Thymus (tissue), 11 donors: ENCODE measurements around the gene BIRC3. TPM values are rescaled to one million over a fixed set of nuclear protein-coding genes. Genes with fewer than 3 reads are reported as not detected.
A peak's percentile ranks its signal among the peaks of the same experiment; 100 is the strongest.

Experiments
- DNase-seq, 9 donors: peaks; one replicate each; pipeline ENCODE4 v3.0.0-alpha.2; 2013; ENCODE audit warnings: low spot score in 9 of 9, low read depth in 6 of 9, missing footprints in 1 of 9
- H3K27ac ChIP-seq, 2 donors: one replicate each; pipeline ENCODE4 v1.5.1; 2013; ENCODE audit warnings: control low read depth in 1 of 2, low read depth in 1 of 2, low read length in 1 of 2, mild to moderate bottlenecking in 1 of 2, moderate library complexity in 1 of 2
- H3K27me3 ChIP-seq, 2 donors: one replicate each; pipeline ENCODE4 v1.5.1; 2013; ENCODE audit warnings: low read length in 1 of 2; ENCODE audit not compliant: control insufficient read depth in 2 of 2, insufficient read depth in 1 of 2
- H3K36me3 ChIP-seq, 2 donors: one replicate each; pipeline ENCODE4 v1.5.1; 2013; ENCODE audit warnings: low read length in 1 of 2, mild to moderate bottlenecking in 1 of 2, moderate library complexity in 1 of 2; ENCODE audit not compliant: control insufficient read depth in 2 of 2, insufficient read depth in 2 of 2
- H3K4me1 ChIP-seq, 2 donors: one replicate each; pipeline ENCODE4 v1.5.1; 2013; ENCODE audit warnings: low read length in 2 of 2; ENCODE audit not compliant: control insufficient read depth in 2 of 2, insufficient read depth in 2 of 2
- H3K4me3 ChIP-seq, 2 donors: one replicate each; pipeline ENCODE4 v1.5.1; 2013; ENCODE audit warnings: low read length in 2 of 2, control low read depth in 1 of 2, mild to moderate bottlenecking in 1 of 2
- H3K9me3 ChIP-seq, 2 donors: one replicate each; pipeline ENCODE4 v1.5.1; 2013; ENCODE audit warnings: low read length in 1 of 2, mild to moderate bottlenecking in 1 of 2; ENCODE audit not compliant: control insufficient read depth in 2 of 2, insufficient read depth in 1 of 2
- WGBS: extraction: QIAGEN DNeasy Blood & Tissue Kit; methylation state at CpG from one replicate; pipeline ENCODE4 v1.1.7; 2013; 5-methylcytosine and 5-hydroxymethylcytosine counted together
- polyA plus RNA-seq: library from polyadenylated mRNA; stranded (reverse); fragments of 200-250 nt; gene quantifications from one replicate; pipeline ENCODE4 v1.2.3, GENCODE V29; 2013
- total RNA-seq: library from RNA; stranded (reverse); fragments of 120-200 nt; gene quantifications from one replicate; pipeline ENCODE4 v1.2.4, GENCODE V29; 2013
- donor health status: healthy.

The BIRC3 gene
- total and polyA plus RNA-seq, 2 donors: 63.6 to 73.7 TPM

- Histone ChIP-seq H3K27me3 (no peaks in the 10 kb centered on the region), H3K4me3 (no peak overlapping the region), H3K27ac (peak overlapping the region; percentile 5 to 75), H3K36me3 (no peaks in the 10 kb centered on the region), H3K9me3 (no peaks in the 10 kb centered on the region), H3K4me1 (peaks cover 27 to 47% of the 10 kb centered on the region in 2 donors)
- peak in 1 of 9 donors; percentile 23 for DNase-seq
- 73% methylated on average over 4 of the region's 4 CpGs for WGBS
These were observed 859 bp upstream of the BIRC3 start for GRCh38 chr11:102316346-102316904.

- peak overlapping the region; percentile 61 to 71 for H3K4me3 ChIP-seq
- WGBS: 29% methylated on average over 7 of the region's 7 CpGs
- no peaks in the 10 kb centered on the region for H3K27me3 ChIP-seq
- no peaks in the 10 kb centered on the region for H3K36me3 ChIP-seq
- DNase-seq: no peak
- peak overlapping the region; percentile 82 to 92 for H3K27ac ChIP-seq
- peaks cover 29 to 48% of the 10 kb centered on the region in 2 donors for H3K4me1 ChIP-seq
- H3K9me3 ChIP-seq: no peaks in the 10 kb centered on the region
These were observed 452 bp downstream of the BIRC3 start for GRCh38 chr11:102317768-102318103.

- 82% methylated on average over 1 of the region's 1 CpG for WGBS
- DNase-seq: peak in 1 of 9 donors; percentile 41
- peaks cover 26 to 43% of the 10 kb centered on the region in 2 donors for H3K4me1 ChIP-seq
These were observed 1.2 kb downstream of the BIRC3 start for GRCh38 chr11:102318469-102318868.

GRCh38 chr11:102319544-102319943 lies 2.3 kb downstream of the BIRC3 start:
- 86% methylated on average over 2 of the region's 2 CpGs for WGBS
- H3K27ac ChIP-seq: peak overlapping the region; percentile 8 to 64
- no peaks in the 10 kb centered on the region for H3K27me3 ChIP-seq
- H3K4me1 ChIP-seq: peaks cover 26 to 38% of the 10 kb centered on the region in 2 donors
- H3K9me3 ChIP-seq: no peaks in the 10 kb centered on the region
- DNase-seq: no peak
- no peaks in the 10 kb centered on the region for H3K36me3 ChIP-seq
- peak overlapping the region; percentile 7 to 42 for H3K4me3 ChIP-seq

More at GRCh38 chr11:102318469-102318868, 1.2 kb downstream of the BIRC3 start:
- H3K9me3 ChIP-seq: no peaks in the 10 kb centered on the region
- peak overlapping the region; percentile 46 to 58 for H3K27ac ChIP-seq
- no peaks in the 10 kb centered on the region for H3K36me3 ChIP-seq
- H3K4me3 ChIP-seq: peak overlapping the region; percentile 61 to 71
- H3K27me3 ChIP-seq: no peaks in the 10 kb centered on the region

GRCh38 chr11:102320188-102320587 lies 2.9 kb downstream of the BIRC3 start:
- Histone ChIP-seq H3K4me1 (peaks cover 26 to 38% of the 10 kb centered on the region in 2 donors), H3K27me3 (no peaks in the 10 kb centered on the region), H3K4me3 (peak overlapping the region in 1 of 2 donors; percentile 34), H3K9me3 (no peaks in the 10 kb centered on the region), H3K36me3 (no peaks in the 10 kb centered on the region), H3K27ac (peak overlapping the region; percentile 43 to 76)
- peak in 1 of 9 donors; percentile 40 for DNase-seq

- Histone ChIP-seq H3K36me3 (no peaks in the 10 kb centered on the region), H3K4me1 (peaks cover 26 to 38% of the 10 kb centered on the region in 2 donors), H3K4me3 (peak overlapping the region in 1 of 2 donors; percentile 34)
These were observed 3.4 kb downstream of the BIRC3 start for GRCh38 chr11:102320679-102321078.

GRCh38 chr11:102322560-102322959 lies 5.3 kb downstream of the BIRC3 start:
- 5% methylated on average over 2 of the region's 2 CpGs for WGBS
- peak in 1 of 9 donors; percentile 72 for DNase-seq
- peak overlapping the region; percentile 8 to 54 for H3K27ac ChIP-seq
- no peaks in the 10 kb centered on the region for H3K9me3 ChIP-seq
- no peaks in the 10 kb centered on the region for H3K27me3 ChIP-seq
- H3K4me3 ChIP-seq: peak overlapping the region in 1 of 2 donors; percentile 32
- H3K4me1 ChIP-seq: peaks cover 22 to 31% of the 10 kb centered on the region in 2 donors
- peaks cover 4 to 13% of the 10 kb centered on the region in 2 donors for H3K36me3 ChIP-seq

More at GRCh38 chr11:102320679-102321078, 3.4 kb downstream of the BIRC3 start:
- H3K27me3 ChIP-seq: no peaks in the 10 kb centered on the region
- peak overlapping the region; percentile 64 to 76 for H3K27ac ChIP-seq
- DNase-seq: peak in 1 of 9 donors; percentile 54
- no peaks in the 10 kb centered on the region for H3K9me3 ChIP-seq

GRCh38 chr11:102323542-102324251 lies 6.4 kb downstream of the BIRC3 start:
- Histone ChIP-seq H3K4me3 (no peak overlapping the region), H3K9me3 (no peaks in the 10 kb centered on the region), H3K4me1 (peaks cover 18 to 22% of the 10 kb centered on the region in 2 donors), H3K36me3 (peaks cover 4 to 20% of the 10 kb centered on the region in 2 donors), H3K27ac (no peak overlapping the region), H3K27me3 (no peaks in the 10 kb centered on the region)
- DNase-seq: no peak
- 99% methylated on average over 1 of the region's 1 CpG for WGBS

- no peaks in the 10 kb centered on the region for H3K9me3 ChIP-seq
- H3K4me1 ChIP-seq: peaks cover 7 to 12% of the 10 kb centered on the region in 2 donors
- WGBS: 92% methylated on average over 3 of the region's 3 CpGs
- H3K27ac ChIP-seq: no peak overlapping the region
- H3K36me3 ChIP-seq: peaks cover 4 to 28% of the 10 kb centered on the region in 2 donors
- no peaks in the 10 kb centered on the region for H3K27me3 ChIP-seq
- no peak overlapping the region for H3K4me3 ChIP-seq
- no peak for DNase-seq
These were observed 7.8 kb downstream of the BIRC3 start for GRCh38 chr11:102325088-102325487.
